PC-9 (cell line): ENCODE data around the gene AEBP1. TPM values are rescaled to one million over a fixed set of nuclear protein-coding genes. Genes with fewer than 3 reads are reported as not detected.

Source experiments
- BruUV-seq: library from RNA; stranded (reverse); fragments of 400-500 nt; replicated peaks from 2 replicates; lab custom pipeline; 2021; lab: Mats Ljungman, UMichigan
- CTCF ChIA-PET: fragments of 300-600 bp; sonication (Branson Sonifier 250); formaldehyde crosslinking; loops from one replicate; lab custom pipeline; 2022; ENCODE audit warnings: antibody characterized with exemption; lab: Charles Lee
- POLR2A ChIA-PET: fragments of 300-600 bp; sonication (Branson Sonifier 250); formaldehyde crosslinking; loops from one replicate; lab custom pipeline; 2022; ENCODE audit warnings: antibody characterized with exemption; ENCODE audit not compliant: unreplicated experiment; lab: Charles Lee
- DNase-seq, 2 experiments: peaks; one replicate each; pipeline versions ENCODE4 v3.0.0 to v3.0.0-alpha.2; 2015 to 2022; ENCODE audit warnings: mixed read lengths in 1 of 2
- H2AFZ ChIP-seq: fragments of 200-600 bp; sonication (generic); 2 replicates; pipeline ENCODE4 v1.8.1; 2017; ENCODE audit warnings: antibody characterized with exemption
- H3F3A ChIP-seq: fragments of 200-600 bp; sonication (generic); 2 replicates; pipeline ENCODE4 v1.8.1; 2017; ENCODE audit warnings: antibody characterized with exemption, mild to moderate bottlenecking, low read depth; ENCODE audit not compliant: insufficient read depth
- H3K27ac ChIP-seq: fragments of 200-600 bp; sonication (generic); 2 replicates; pipeline ENCODE4 v1.6.1; 2016; ENCODE audit warnings: mixed run types
- H3K27me3 ChIP-seq: fragments of 200-600 bp; sonication (generic); 2 replicates; pipeline ENCODE4 v1.6.1; 2016; ENCODE audit warnings: low read depth, mixed run types; ENCODE audit not compliant: insufficient read depth
- H3K36me3 ChIP-seq: fragments of 200-600 bp; sonication (generic); 2 replicates; pipeline ENCODE4 v1.6.1; 2016; ENCODE audit warnings: low read depth, mixed run types
- H3K4me1 ChIP-seq: fragments of 200-600 bp; sonication (generic); replicated peaks from 2 replicates; pipeline ENCODE4 v1.6.1; 2016; ENCODE audit warnings: mixed run types; ENCODE audit not compliant: insufficient read depth
- H3K4me2 ChIP-seq: fragments of 200-600 bp; sonication (generic); 2 replicates; pipeline ENCODE4 v1.6.1; 2017; ENCODE audit warnings: mixed run types
- H3K4me3 ChIP-seq: fragments of 200-600 bp; sonication (generic); 2 replicates; pipeline ENCODE4 v1.6.1; 2016; ENCODE audit warnings: mixed run types
- H3K79me2 ChIP-seq: fragments of 200-600 bp; sonication (generic); 2 replicates; pipeline ENCODE4 v1.6.1; 2017; ENCODE audit warnings: low read depth, mixed run types
- H3K9me2 ChIP-seq: fragments of 200-600 bp; sonication (generic); 2 replicates; pipeline ENCODE4 v1.8.1; 2017; ENCODE audit warnings: mild to moderate bottlenecking; ENCODE audit not compliant: insufficient read depth
- H3K9me3 ChIP-seq: fragments of 200-600 bp; sonication (generic); 2 replicates; pipeline ENCODE4 v1.8.1; 2016; ENCODE audit warnings: low read depth; ENCODE audit not compliant: insufficient read depth
- H4K20me1 ChIP-seq: fragments of 200-600 bp; sonication (generic); 2 replicates; pipeline ENCODE4 v1.8.1; 2017; ENCODE audit not compliant: insufficient read depth
- EZH2 ChIP-seq: fragments of 200-600 bp; sonication (generic); IDR thresholded peaks from 2 replicates; pipeline ENCODE4 v1.8.0; 2017; ENCODE audit warnings: antibody characterized with exemption, low read depth
- intact Hi-C: fragments of 100-400 bp; cut with micrococcal nuclease; formaldehyde crosslinking; loops from one replicate; pipeline ENCODE4 v1.10.0; 2022; ENCODE audit not compliant: unreplicated experiment
- total RNA-seq: library from RNA; stranded (reverse); gene quantifications from 2 replicates; pipeline ENCODE4 v1.2.3, GENCODE V29; 2021
- TF ChIP-seq, protein P1 (sequence below): fragments of 200-600 bp; sonication (generic); conservative IDR thresholded peaks from 2 replicates; pipeline ENCODE4 v1.6.1; 2017; ENCODE audit warnings: mixed run types, antibody characterized with exemption, mild to moderate bottlenecking, moderate library complexity

AEBP1 gene
- total RNA-seq, 1 experiment from 2014 or later, result 0.33 TPM

GRCh38 chr7:44113764-44114354, 9.7 kb downstream of the AEBP1 start:
- BruUV-seq, result no TSS peak
- H3K4me3 ChIP-seq, result no peak overlapping the region
- H4K20me1 ChIP-seq, result no peaks in the 10 kb centered on the region; the same call in 1 of the 2 replicates
- no peaks in the 10 kb centered on the region for H3K27me3 ChIP-seq
- no peak for TF ChIP-seq EZH2
- H3K27ac ChIP-seq, result no peak overlapping the region
- no peak overlapping the region for H3K4me2 ChIP-seq
- no peaks in the 10 kb centered on the region for H3K4me1 ChIP-seq
- no peaks in the 10 kb centered on the region for H3K9me3 ChIP-seq
- intact Hi-C loops, result no loop called here
- H3K36me3 ChIP-seq, result peaks cover 15% of the 10 kb centered on the region; the same call in 1 of the 2 replicates
- no peaks in the 10 kb centered on the region for H3K9me2 ChIP-seq
- H2AFZ ChIP-seq, result no peak overlapping the region
- CTCF ChIA-PET, result no interaction called here
- POLR2A ChIA-PET, result no interaction called here
- H3K79me2 ChIP-seq, result no peaks in the 10 kb centered on the region
- H3F3A ChIP-seq, result peaks cover 10% of the 10 kb centered on the region; the same call in 1 of the 2 replicates
- DNase-seq, result no peak

GRCh38 chr7:44114586-44115310, 10.6 kb downstream of the AEBP1 start:
- no peaks in the 10 kb centered on the region for H3K9me3 ChIP-seq
- no peak overlapping the region for H3K4me2 ChIP-seq
- H3K27me3 ChIP-seq, result no peaks in the 10 kb centered on the region
- H3K9me2 ChIP-seq, result no peaks in the 10 kb centered on the region
- intact Hi-C loops, result no loop called here
- H3K36me3 ChIP-seq, result peaks cover 23% of the 10 kb centered on the region; the same call in 1 of the 2 replicates
- no peaks in the 10 kb centered on the region for H3K4me1 ChIP-seq
- H3K27ac ChIP-seq, result no peak overlapping the region
- H3F3A ChIP-seq, result peaks cover 10% of the 10 kb centered on the region; the same call in 1 of the 2 replicates
- no peak for DNase-seq
- no peak overlapping the region for H3K4me3 ChIP-seq
- ChIA-PET CTCF (no interaction called here), POLR2A (no interaction called here)
- peaks cover 7% of the 10 kb centered on the region; the same call in 1 of the 2 replicates for H3K79me2 ChIP-seq
- no TSS peak for BruUV-seq
- H2AFZ ChIP-seq, result no peak overlapping the region
- H4K20me1 ChIP-seq, result no peaks in the 10 kb centered on the region; the same call in none of the 2 replicates
- no peak for TF ChIP-seq EZH2
- TF ChIP-seq, protein P1, sequence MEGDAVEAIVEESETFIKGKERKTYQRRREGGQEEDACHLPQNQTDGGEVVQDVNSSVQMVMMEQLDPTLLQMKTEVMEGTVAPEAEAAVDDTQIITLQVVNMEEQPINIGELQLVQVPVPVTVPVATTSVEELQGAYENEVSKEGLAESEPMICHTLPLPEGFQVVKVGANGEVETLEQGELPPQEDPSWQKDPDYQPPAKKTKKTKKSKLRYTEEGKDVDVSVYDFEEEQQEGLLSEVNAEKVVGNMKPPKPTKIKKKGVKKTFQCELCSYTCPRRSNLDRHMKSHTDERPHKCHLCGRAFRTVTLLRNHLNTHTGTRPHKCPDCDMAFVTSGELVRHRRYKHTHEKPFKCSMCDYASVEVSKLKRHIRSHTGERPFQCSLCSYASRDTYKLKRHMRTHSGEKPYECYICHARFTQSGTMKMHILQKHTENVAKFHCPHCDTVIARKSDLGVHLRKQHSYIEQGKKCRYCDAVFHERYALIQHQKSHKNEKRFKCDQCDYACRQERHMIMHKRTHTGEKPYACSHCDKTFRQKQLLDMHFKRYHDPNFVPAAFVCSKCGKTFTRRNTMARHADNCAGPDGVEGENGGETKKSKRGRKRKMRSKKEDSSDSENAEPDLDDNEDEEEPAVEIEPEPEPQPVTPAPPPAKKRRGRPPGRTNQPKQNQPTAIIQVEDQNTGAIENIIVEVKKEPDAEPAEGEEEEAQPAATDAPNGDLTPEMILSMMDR, result no peak

DNA sequence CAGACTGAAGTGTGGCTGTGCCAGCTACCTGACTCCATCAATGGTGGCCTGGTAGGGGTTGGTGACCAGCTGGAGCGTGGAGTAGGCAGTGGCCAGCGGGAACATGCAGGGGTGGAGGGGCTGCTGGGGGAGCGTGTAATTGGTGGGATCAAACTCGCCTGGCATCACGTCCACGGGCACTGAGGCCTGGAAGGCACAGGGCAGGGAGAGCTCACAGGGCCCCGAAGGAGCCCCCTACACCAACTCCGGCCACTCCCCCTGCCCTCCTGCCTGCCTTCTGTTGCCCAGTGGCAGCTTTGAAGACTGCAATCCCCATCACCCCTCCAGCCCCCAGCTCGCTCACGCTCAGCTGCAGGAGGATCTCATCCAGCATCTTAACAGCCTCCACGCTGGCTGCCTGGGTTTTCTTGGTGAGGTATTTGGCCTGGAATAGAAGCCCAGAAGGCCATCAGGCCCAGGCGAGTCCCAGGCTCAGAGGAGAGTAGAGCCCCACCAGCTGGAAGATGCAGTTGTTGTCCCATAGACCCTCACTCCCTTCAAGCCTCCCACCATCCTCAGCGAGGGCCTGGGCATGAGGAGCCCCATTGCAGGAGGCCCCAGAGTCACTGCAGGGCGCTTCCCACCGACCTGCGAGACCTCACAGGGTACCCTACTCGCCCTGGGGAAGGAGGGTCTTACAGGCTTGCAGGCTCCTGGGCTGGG, 12.1 kb downstream of the AEBP1 start:
- no peak for DNase-seq
- H3K4me2 ChIP-seq, result no peak overlapping the region
- H2AFZ ChIP-seq, result no peak overlapping the region
- ChIA-PET CTCF (interaction anchor here (0.6 kb wide), 1 partner anchor 21 kb away, joined by 3 read pairs; no protein-coding TSS in a partner anchor), POLR2A (no interaction called here)
- H3K79me2 ChIP-seq, result peaks cover 21% of the 10 kb centered on the region
- no peaks in the 10 kb centered on the region; the same call in none of the 2 replicates for H4K20me1 ChIP-seq
- H3K9me2 ChIP-seq, result no peaks in the 10 kb centered on the region
- no peak overlapping the region for H3K4me3 ChIP-seq
- no peak overlapping the region for H3K27ac ChIP-seq
- H3K36me3 ChIP-seq, result peaks cover 37% of the 10 kb centered on the region
- intact Hi-C loops, result no loop called here
- peaks cover 10% of the 10 kb centered on the region; the same call in 1 of the 2 replicates for H3F3A ChIP-seq
- TF ChIP-seq, protein P1, result no peak
- TF ChIP-seq EZH2, result no peak
- no peaks in the 10 kb centered on the region for H3K9me3 ChIP-seq
- no peaks in the 10 kb centered on the region for H3K27me3 ChIP-seq
- H3K4me1 ChIP-seq, result no peaks in the 10 kb centered on the region
- TSS peak; percentile 3 for BruUV-seq
